GM12878 (cell line): ENCODE data around the gene SLC24A4. TPM values are rescaled to one million over a fixed set of nuclear protein-coding genes. Genes with fewer than 3 reads are reported as not detected.

Source experiments
- ATAC-seq: fragments of 200-7000 bp; cut with Tn5 transposase; 3 replicates; pipeline ENCODE4 v1.9.1; 2020; ENCODE audit warnings: mild to moderate bottlenecking, moderate library complexity
- Bru-seq: library from RNA; stranded (reverse); fragments of 400-500 nt; gene quantifications from one replicate; lab custom pipeline; 2021; lab: Mats Ljungman, UMichigan
- BruChase-seq, 2 experiments: library from RNA; stranded (reverse); fragments of 400-500 nt; gene quantifications; one replicate each; lab custom pipeline; 2021; lab: Mats Ljungman, UMichigan
- BruUV-seq: library from RNA; stranded (reverse); fragments of 400-500 nt; replicated peaks from 2 replicates; lab custom pipeline; 2021; lab: Mats Ljungman, UMichigan
- CTCF ChIA-PET: fragments of 300-600 bp; sonication (Branson Sonifier 250); formaldehyde crosslinking; extraction: SDS; loops from one replicate; lab custom pipeline; 2021; ENCODE audit warnings: inconsistent platforms; lab: Yijun Ruan, JAX
- POLR2A ChIA-PET: fragments of 350-600 bp; formaldehyde crosslinking; extraction: SDS; loops from one replicate; lab custom pipeline; 2021; ENCODE audit warnings: inconsistent platforms; lab: Charles Lee
- RAD21 ChIA-PET: fragments of 300-600 bp; sonication (Branson Sonifier 250); formaldehyde crosslinking; loops from one replicate; lab custom pipeline; 2023; ENCODE audit warnings: antibody characterized with exemption; ENCODE audit not compliant: unreplicated experiment; lab: Charles Lee
- SMC1A ChIA-PET: fragments of 300-600 bp; sonication (Branson Sonifier 250); formaldehyde crosslinking; loops from one replicate; lab custom pipeline; 2023; ENCODE audit not compliant: unreplicated experiment, uncharacterized antibody; lab: Charles Lee
- DNase-seq: peaks from one replicate; pipeline ENCODE4 v3.0.0-alpha.2; 2011; ENCODE audit warnings: low read depth, low spot score
- FAIRE-seq: peaks from 3 replicates; lab custom pipeline; 2011; peaks lifted over from hg19 to GRCh38; lab: Jason Lieb, UNC
- H2AFZ ChIP-seq: 2 replicates; pipeline ENCODE4 v1.6.0; 2011; ENCODE audit warnings: low read depth, low read length, control low read depth; ENCODE audit not compliant: control insufficient read depth
- H3K27ac ChIP-seq: 2 replicates; pipeline ENCODE4 v1.5.1; 2011; ENCODE audit warnings: control low read depth; ENCODE audit not compliant: control insufficient read depth, insufficient read depth
- H3K27me3 ChIP-seq, 2 experiments: replicated peaks in 1 of 2; 2 replicates each; pipeline versions ENCODE4 v1.6.0 to v1.6.1; 2011; ENCODE audit warnings: low read length in 1 of 2; ENCODE audit not compliant: control insufficient read depth in 2 of 2, insufficient read depth in 2 of 2
- H3K36me3 ChIP-seq, 2 experiments: 2 replicates each; pipeline ENCODE4 v1.5.1; 2011; ENCODE audit warnings: low read length in 1 of 2; ENCODE audit not compliant: control insufficient read depth in 2 of 2, insufficient read depth in 2 of 2
- H3K4me1 ChIP-seq: 2 replicates; pipeline ENCODE4 v1.6.1; 2011; ENCODE audit warnings: mild to moderate bottlenecking, low read length, moderate library complexity, mixed read lengths; ENCODE audit not compliant: control insufficient read depth, insufficient read depth
- H3K4me2 ChIP-seq: 2 replicates; pipeline ENCODE4 v1.6.0; 2011; ENCODE audit warnings: control low read depth; ENCODE audit not compliant: control insufficient read depth, insufficient read depth
- H3K4me3 ChIP-seq: fragments of 200-600 bp; sonication (generic); 2 replicates; pipeline ENCODE4 v1.5.1; 2016
- H3K79me2 ChIP-seq: 2 replicates; pipeline ENCODE4 v1.6.0; 2011; ENCODE audit warnings: low read length; ENCODE audit not compliant: control insufficient read depth, insufficient read depth
- H3K9ac ChIP-seq: 2 replicates; pipeline ENCODE4 v1.8.0; 2011; ENCODE audit warnings: low read length, control low read depth, mixed read lengths; ENCODE audit not compliant: control insufficient read depth, insufficient read depth
- H3K9me3 ChIP-seq: replicated peaks from 3 replicates; pipeline ENCODE4 v1.5.1; 2011; ENCODE audit warnings: mild to moderate bottlenecking, low read length; ENCODE audit not compliant: control insufficient read depth, insufficient read depth
- H4K20me1 ChIP-seq: 2 replicates; pipeline ENCODE4 v1.6.0; 2011; ENCODE audit not compliant: control insufficient read depth, insufficient read depth
- CTCF ChIP-seq, 3 experiments: IDR thresholded peaks in 2 of 3; conservative IDR thresholded peaks in 1 of 3; 2 replicates each; pipeline ENCODE4 v1.5.1; 2011; ENCODE audit warnings: low read depth in 3 of 3, low read length in 3 of 3, mild to moderate bottlenecking in 3 of 3, control low read depth in 2 of 3, moderate library complexity in 2 of 3, inconsistent platforms in 1 of 3, mixed read lengths in 1 of 3; ENCODE audit not compliant: control insufficient read depth in 2 of 3, insufficient read depth in 1 of 3; ENCODE audit errors: extremely low read depth in 1 of 3
- EZH2 ChIP-seq: IDR thresholded peaks from 2 replicates; pipeline ENCODE4 v1.6.1; 2012; ENCODE audit warnings: low read depth, mild to moderate bottlenecking, control low read depth, inconsistent platforms, low read length, borderline replicate concordance; ENCODE audit not compliant: control insufficient read depth
- HDAC6 ChIP-seq: fragments of 200-600 bp; sonication (generic); IDR thresholded peaks from one replicate; pipeline ENCODE4 v1.8.0; 2017; ENCODE audit warnings: antibody characterized with exemption; ENCODE audit not compliant: unreplicated experiment
- IKZF1 ChIP-seq: fragments of 450-650 bp; conservative IDR thresholded peaks from 2 replicates; pipeline ENCODE4 v1.6.1; 2017; ENCODE audit warnings: antibody characterized with exemption, mild to moderate bottlenecking
- NFXL1 ChIP-seq: fragments of 450-650 bp; IDR thresholded peaks from 2 replicates; pipeline ENCODE4 v1.6.1; 2017; ENCODE audit warnings: antibody characterized with exemption, mild to moderate bottlenecking, borderline replicate concordance
- RELB ChIP-seq: fragments of 450-650 bp; IDR thresholded peaks from 2 replicates; pipeline ENCODE4 v1.6.1; 2017; ENCODE audit warnings: low read depth, mild to moderate bottlenecking, moderate library complexity
- REST ChIP-seq: IDR thresholded peaks from 2 replicates; pipeline ENCODE4 v1.6.1; 2012; ENCODE audit warnings: mild to moderate bottlenecking, low read depth, low read length
- SPI1 ChIP-seq: IDR thresholded peaks from 2 replicates; pipeline ENCODE4 v1.6.1; 2011; ENCODE audit warnings: low read depth, mild to moderate bottlenecking, low read length, moderate library complexity, borderline replicate concordance; ENCODE audit not compliant: insufficient read depth
- YY1 ChIP-seq: IDR thresholded peaks from 2 replicates; pipeline ENCODE4 v1.6.1; 2011; ENCODE audit warnings: low read depth, mild to moderate bottlenecking, low read length
- WGBS: methylation state at CpG from one replicate; pipeline ENCODE4 v1.1.6; 2016; ENCODE audit warnings: low lambda C conversion rate; ENCODE audit not compliant: insufficient replicate concordance, insufficient coverage; ENCODE audit errors: missing lambda C conversion rate; 5-methylcytosine and 5-hydroxymethylcytosine counted together
- in situ Hi-C: fragments of 300-500 bp; cut with MboI; formaldehyde crosslinking; loops from 9 replicates; pipeline ENCODE4 v1.14.3; 2018; ENCODE audit warnings: mixed read lengths
- intact Hi-C: fragments of 100-400 bp; cut with micrococcal nuclease; formaldehyde crosslinking; loops from one replicate; pipeline ENCODE4 v1.14.2; 2022; ENCODE audit not compliant: unreplicated experiment
- long read RNA-seq, 2 experiments: library from polyadenylated mRNA; unstranded; transcript quantifications; one replicate each; pipeline ENCODE4 v2.0.0, GENCODE V29; 2019 to 2020
- polyA minus RNA-seq, 3 experiments: library from RNA; depleted of rRNA, polyadenylated mRNA; stranded (reverse); fragments of >200 nt; gene quantifications; 2 replicates each; pipeline ENCODE4 v1.2.3, GENCODE V29; 2011
- polyA plus RNA-seq, 11 experiments: library from polyadenylated mRNA; depleted of rRNA in 4 of 11; unstranded in 6 of 11; stranded (reverse) in 5 of 11; fragments of >200 nt; fragmentation: Nextera tagmentation in 4 of 11; fragmentation: Illumina TruSeq in 1 of 11; extraction: Ambion mirVana in 4 of 11; extraction: Trizol in 1 of 11; gene quantifications; 1 replicate in 1 of 11; 2 replicates in 10 of 11; pipeline versions ENCODE4 v1.2.1 to v1.2.3, GENCODE V29; 2011 to 2016; ENCODE audit warnings: inconsistent platforms in 2 of 11, missing spikeins in 2 of 11, low read depth in 1 of 11
- total RNA-seq, 4 experiments: library from RNA; depleted of rRNA in 3 of 4; stranded (reverse); fragments of >200 nt in 3 of 4; fragmentation: Illumina TruSeq in 1 of 4; extraction: Trizol in 1 of 4; gene quantifications; 2 replicates each; pipeline versions ENCODE4 v1.2.1 to v1.2.3, GENCODE V29; 2013 to 2021

SLC24A4 gene
- total RNA-seq (2013; cell fraction: nucleolus; rRNA removed) = 3.3 and 3.5 TPM in 2 replicates
- total RNA-seq (2014; rRNA removed) (under 0.01 TPM in 1 of 2 replicates, not detected in the other), total RNA-seq (2014; rRNA removed; fragmentation: Illumina TruSeq; extraction: Trizol) (0.04 TPM in 1 of 2 replicates, not detected in the other), total RNA-seq (2021) (not detected in 2 replicates), polyA plus RNA-seq (2011; rRNA removed) (0.22 and 0.46 TPM in 2 replicates), polyA plus RNA-seq (2014; fragmentation: Illumina TruSeq; extraction: Trizol) (under 0.01 TPM in 1 of 2 replicates, not detected in the other), polyA plus RNA-seq (2014; fragmentation: Nextera tagmentation; extraction: Ambion mirVana) (not detected), polyA plus RNA-seq (2014; rRNA removed) (0.09 TPM in 1 of 2 replicates, not detected in the other), polyA plus RNA-seq (2016; fragmentation: Nextera tagmentation; extraction: Ambion mirVana) (not detected), polyA minus RNA-seq (2011; rRNA and poly(A)+ RNA removed) (0.36 TPM in 1 of 2 replicates, not detected in the other), Bru-seq, nascent RNA (percentile 23 among the genes with signal in this experiment), BruChase-seq, experiment 1, labeled RNA remaining after a 6-hour chase (percentile 21 among the genes with signal in this experiment), BruChase-seq, experiment 2, labeled RNA remaining after a 2-hour chase (percentile 16 among the genes with signal in this experiment)
- not detected for polyA plus RNA-seq (2011; ENCODE audit: low read depth)
- polyA plus RNA-seq (2011; cell fraction: cytosol; rRNA removed) = 0.28 and 0.31 TPM in 2 replicates
- polyA plus RNA-seq (2011; cell fraction: nucleus; rRNA removed) = 1.6 TPM in 2 replicates
- polyA plus RNA-seq (2012) = 0.28 TPM in 1 of 2 replicates, not detected in the other
- not detected in 2 replicates for polyA minus RNA-seq (2011; cell fraction: cytosol; rRNA and poly(A)+ RNA removed)
- 0.36 and 0.38 TPM in 2 replicates for polyA minus RNA-seq (2011; cell fraction: nucleus; rRNA and poly(A)+ RNA removed)
- long read RNA-seq, experiment 1 = 0 reads
- long read RNA-seq, experiment 2 = 0 reads

GRCh38 chr14:92323011-92323915, at the start of gene SLC24A4:
SLC24A4 (plus strand) TSS chr14:92323165; CDS start chr14:92323831, 666 bp downstream.
- in situ Hi-C loops (no loop called here), intact Hi-C loops (loop anchor here (10.0 kb wide), 2 partner anchors 188 to 362 kb away; no protein-coding TSS in a partner anchor)
- ChIA-PET POLR2A (interaction anchor here (0.7 to 0.8 kb wide), 2 partner anchors 62 to 155 kb away, joined by 3 read pairs; no protein-coding TSS in a partner anchor), SMC1A (interaction anchor here (1.2 to 1.3 kb wide), 2 partner anchors 27 to 201 kb away, joined by 3 read pairs; partner anchors contain the start of genes CPSF2 and NDUFB1), CTCF (no interaction called here), RAD21 (interaction anchor here (1.1 kb wide), 1 partner anchor 187 kb away, joined by 3 read pairs; no protein-coding TSS in a partner anchor)
- Histone ChIP-seq H3K36me3 (no peaks in the 10 kb centered on the region), H3K79me2 (no peaks in the 10 kb centered on the region), H3K4me3 (peak within 1 kb of the TSS; percentile 11; the same call in 1 of the 2 replicates), H3K4me1 (no peaks in the 10 kb centered on the region), H3K4me2 (peak within 1 kb of the TSS; percentile 32; the same call in 1 of the 2 replicates), H4K20me1 (no peaks in the 10 kb centered on the region), H3K9me3 (no peaks in the 10 kb centered on the region), H2AFZ (no peak within 1 kb of the TSS), H3K27me3 (peaks cover 9 to 21% of the 10 kb centered on the region in 2 experiments), H3K9ac (no peak within 1 kb of the TSS), H3K27ac (no peak within 1 kb of the TSS)
- FAIRE-seq (no peak), DNase-seq (no peak), ATAC-seq (peak; percentile 82)
- no TSS peak for BruUV-seq
- 12% methylated on average over 88 of the region's 117 CpGs for WGBS
- TF ChIP-seq REST (no peak), IKZF1 (peak; percentile 53), YY1 (no peak), SPI1 (no peak), NFXL1 (no peak), CTCF (IDR thresholded peaks at IDR 0.05 in 2 of 3, conservative IDR thresholded peaks at IDR 0.05 in 1 of 3; ENCODE audit: control insufficient read depth in 2 of 3, extremely low read depth in 1 of 3, insufficient read depth in 1 of 3, low read depth in 3 of 3, low read length in 3 of 3) (peak in 1 of 3 experiments; percentile 20; a peak in 1 of 6 replicates), RELB (no peak), HDAC6 (peak; percentile 98), EZH2 (0 out of 2 replicates have a peak, but pooled peaks have one; percentile 26)
